ENCODE results near the gene EZR.

- TF ChIP-seq POLR2A (IDR thresholded peaks at IDR 0.05; ENCODE audit: low read depth, low read length) = no peak
- TF ChIP-seq POLR2AphosphoS5 (IDR thresholded peaks at IDR 0.05; ENCODE audit: low read depth, low read length) = no peak
Measured at GRCh38 chr6:158830736-158831135, 11.6 kb upstream of the EZR start.

Data from GM12892 (cell line).